AG04449 (cell line): ENCODE measurements around the gene CDC42SE2.

ENCODE experiments used
- CTCF ChIA-PET: fragments of 350-600 bp; formaldehyde crosslinking; extraction: SDS; loops from one replicate; lab custom pipeline; 2021; ENCODE audit warnings: antibody characterized with exemption; lab: Yijun Ruan, JAX
- POLR2A ChIA-PET: fragments of 400-600, 350-600 bp; formaldehyde crosslinking; extraction: SDS; loops from one replicate; lab custom pipeline; 2020; ENCODE audit warnings: antibody characterized with exemption, inconsistent platforms; lab: Yijun Ruan, JAX
- DNase-seq: peaks from one replicate; pipeline ENCODE4 v3.0.0-alpha.2; 2010; ENCODE audit warnings: low read depth, low spot score
- H3K4me3 ChIP-seq: 2 replicates; pipeline ENCODE4 v1.5.1; 2011; ENCODE audit warnings: low read depth, mild to moderate bottlenecking, control low read depth, low read length
- TF ChIP-seq, protein P1 (sequence below): IDR thresholded peaks from one replicate; pipeline ENCODE4 v1.5.1; 2011; ENCODE audit warnings: mild to moderate bottlenecking, moderate library complexity, low read length, control low read depth, inconsistent platforms; ENCODE audit not compliant: insufficient read depth; ENCODE audit errors: missing control alignments

The CDC42SE2 gene

DNA sequence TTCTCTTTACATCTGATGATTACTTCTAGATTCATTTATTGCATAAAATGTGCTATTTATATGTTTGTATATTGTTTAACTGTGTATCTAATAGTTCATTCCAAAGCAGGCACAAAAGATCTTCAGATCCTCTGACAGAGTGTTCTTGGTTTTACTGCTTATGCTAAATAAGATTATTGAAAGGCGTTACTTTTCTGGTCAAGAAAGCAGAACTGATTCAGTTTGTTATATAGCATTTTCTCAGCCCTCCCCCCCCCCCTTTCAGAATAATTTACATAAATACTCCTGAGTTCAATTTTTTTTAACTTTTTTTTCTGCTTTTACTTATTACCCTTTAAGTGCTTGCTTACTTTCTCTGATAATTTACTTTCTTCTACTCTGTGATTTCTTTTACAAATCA is 15.4 kb downstream of the CDC42SE2 start:
- POLR2A ChIA-PET, result no interaction called here
- H3K4me3 ChIP-seq, result no peak overlapping the region
- no peak for DNase-seq
- CTCF ChIA-PET, result no interaction called here
- TF ChIP-seq, protein P1, sequence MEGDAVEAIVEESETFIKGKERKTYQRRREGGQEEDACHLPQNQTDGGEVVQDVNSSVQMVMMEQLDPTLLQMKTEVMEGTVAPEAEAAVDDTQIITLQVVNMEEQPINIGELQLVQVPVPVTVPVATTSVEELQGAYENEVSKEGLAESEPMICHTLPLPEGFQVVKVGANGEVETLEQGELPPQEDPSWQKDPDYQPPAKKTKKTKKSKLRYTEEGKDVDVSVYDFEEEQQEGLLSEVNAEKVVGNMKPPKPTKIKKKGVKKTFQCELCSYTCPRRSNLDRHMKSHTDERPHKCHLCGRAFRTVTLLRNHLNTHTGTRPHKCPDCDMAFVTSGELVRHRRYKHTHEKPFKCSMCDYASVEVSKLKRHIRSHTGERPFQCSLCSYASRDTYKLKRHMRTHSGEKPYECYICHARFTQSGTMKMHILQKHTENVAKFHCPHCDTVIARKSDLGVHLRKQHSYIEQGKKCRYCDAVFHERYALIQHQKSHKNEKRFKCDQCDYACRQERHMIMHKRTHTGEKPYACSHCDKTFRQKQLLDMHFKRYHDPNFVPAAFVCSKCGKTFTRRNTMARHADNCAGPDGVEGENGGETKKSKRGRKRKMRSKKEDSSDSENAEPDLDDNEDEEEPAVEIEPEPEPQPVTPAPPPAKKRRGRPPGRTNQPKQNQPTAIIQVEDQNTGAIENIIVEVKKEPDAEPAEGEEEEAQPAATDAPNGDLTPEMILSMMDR, result no peak

DNA sequence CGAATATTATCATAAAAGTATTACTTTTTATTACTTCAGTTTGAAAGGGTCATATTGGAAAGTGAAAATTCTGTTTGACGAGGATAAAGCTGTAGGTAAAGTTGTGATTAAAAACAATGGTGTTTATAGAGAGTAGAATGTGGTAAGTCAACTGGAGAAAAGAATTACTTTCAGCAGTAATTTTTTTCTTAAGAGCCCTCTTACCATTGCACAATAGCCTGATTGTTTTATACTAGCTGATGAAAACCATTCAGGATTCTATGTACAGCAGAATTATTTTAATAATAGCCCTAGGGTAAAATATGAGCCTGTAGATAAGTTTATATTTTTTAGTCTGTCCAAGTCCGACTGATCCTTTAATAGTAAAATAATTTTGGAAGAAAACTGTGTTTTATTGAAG is 16.6 kb downstream of the CDC42SE2 start:
- CTCF ChIA-PET, result interaction anchor here (1.0 kb wide), 1 partner anchor 12 kb away, joined by 3 read pairs; no protein-coding TSS in a partner anchor
- DNase-seq, result no peak
- POLR2A ChIA-PET, result no interaction called here
- TF ChIP-seq, protein P1, result no peak
- no peak overlapping the region for H3K4me3 ChIP-seq

DNA sequence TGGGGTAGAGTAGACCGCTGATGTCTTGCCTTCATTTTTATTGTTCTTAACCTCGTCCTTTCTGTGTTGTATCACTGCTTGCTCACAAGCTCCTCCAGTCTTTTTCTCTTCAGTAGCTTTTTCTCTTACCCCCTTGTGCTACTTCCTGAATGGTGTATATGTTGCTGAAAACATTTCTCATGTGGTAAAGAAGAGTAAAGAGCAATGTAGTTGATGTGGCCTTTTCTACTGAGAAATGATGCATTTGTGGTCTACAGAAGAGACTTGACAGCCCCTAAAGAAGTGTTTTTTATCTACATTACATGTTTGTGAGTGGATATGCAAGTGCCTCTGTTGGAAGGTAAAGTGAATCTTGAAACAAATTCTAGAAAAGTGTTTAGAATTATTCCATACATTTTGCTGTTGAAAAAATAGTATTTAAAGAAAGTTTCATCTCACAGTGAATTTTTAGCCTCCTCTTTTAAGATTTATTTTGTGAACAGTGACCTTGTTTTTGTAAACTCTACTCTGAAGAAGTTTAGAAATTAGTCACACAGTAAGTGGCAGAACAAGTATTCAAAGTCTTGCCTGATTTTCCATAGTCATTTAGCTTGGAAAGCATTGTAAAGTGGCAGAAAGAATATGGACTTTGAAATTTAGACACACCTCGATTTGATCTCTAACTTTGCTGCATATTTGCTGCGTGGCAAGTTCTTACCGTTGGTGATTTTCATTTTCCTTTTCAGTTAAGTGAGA is 17.4 kb downstream of the CDC42SE2 start:
- POLR2A ChIA-PET, result no interaction called here
- no peak for DNase-seq
- TF ChIP-seq, protein P1, result no peak
- no peak overlapping the region for H3K4me3 ChIP-seq
- CTCF ChIA-PET, result interaction anchor here (1.0 kb wide), 1 partner anchor 13 kb away, joined by 3 read pairs; no protein-coding TSS in a partner anchor

DNA sequence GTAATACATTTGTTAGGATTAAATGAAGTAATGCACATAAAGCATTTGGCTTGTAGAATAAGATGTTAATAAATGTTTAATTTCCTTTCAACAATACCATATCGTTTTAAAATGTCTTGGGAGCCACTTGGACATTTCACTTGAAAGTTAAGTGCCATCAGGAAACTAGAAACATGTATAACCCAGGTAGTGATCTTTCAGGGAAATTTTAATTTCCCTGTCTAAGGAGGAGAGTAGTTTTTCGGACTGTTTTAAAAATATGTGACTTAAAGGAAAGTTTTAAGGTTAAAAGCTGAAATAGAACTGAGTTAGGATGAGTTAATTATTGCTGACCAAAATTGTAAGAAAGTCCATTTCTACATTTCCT is 18.0 kb downstream of the CDC42SE2 start:
- H3K4me3 ChIP-seq, result no peak overlapping the region
- no peak for DNase-seq
- TF ChIP-seq, protein P1, result no peak
- ChIA-PET CTCF (no interaction called here), POLR2A (no interaction called here)

DNA sequence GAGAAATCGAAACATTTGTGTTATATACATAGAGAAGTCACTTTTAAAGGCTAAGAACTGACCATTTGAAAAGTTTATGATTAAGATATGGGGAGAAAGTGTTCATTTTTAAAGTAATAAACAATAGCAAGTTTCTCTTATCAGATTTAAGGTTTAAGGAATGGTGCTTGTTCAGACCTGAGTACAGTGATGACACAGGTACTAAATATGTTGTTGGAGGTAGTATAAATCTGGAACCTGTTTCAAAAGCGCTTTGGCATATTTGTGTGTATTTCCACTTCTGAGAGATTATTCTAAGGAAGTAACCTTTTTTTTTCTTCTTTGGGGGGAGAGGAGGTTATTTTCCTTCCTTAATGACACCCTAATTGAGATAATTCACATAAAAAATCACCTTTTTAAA is 18.4 kb downstream of the CDC42SE2 start:
- no peak overlapping the region for H3K4me3 ChIP-seq
- DNase-seq, result no peak
- ChIA-PET CTCF (no interaction called here), POLR2A (no interaction called here)
- TF ChIP-seq, protein P1, result no peak

DNA sequence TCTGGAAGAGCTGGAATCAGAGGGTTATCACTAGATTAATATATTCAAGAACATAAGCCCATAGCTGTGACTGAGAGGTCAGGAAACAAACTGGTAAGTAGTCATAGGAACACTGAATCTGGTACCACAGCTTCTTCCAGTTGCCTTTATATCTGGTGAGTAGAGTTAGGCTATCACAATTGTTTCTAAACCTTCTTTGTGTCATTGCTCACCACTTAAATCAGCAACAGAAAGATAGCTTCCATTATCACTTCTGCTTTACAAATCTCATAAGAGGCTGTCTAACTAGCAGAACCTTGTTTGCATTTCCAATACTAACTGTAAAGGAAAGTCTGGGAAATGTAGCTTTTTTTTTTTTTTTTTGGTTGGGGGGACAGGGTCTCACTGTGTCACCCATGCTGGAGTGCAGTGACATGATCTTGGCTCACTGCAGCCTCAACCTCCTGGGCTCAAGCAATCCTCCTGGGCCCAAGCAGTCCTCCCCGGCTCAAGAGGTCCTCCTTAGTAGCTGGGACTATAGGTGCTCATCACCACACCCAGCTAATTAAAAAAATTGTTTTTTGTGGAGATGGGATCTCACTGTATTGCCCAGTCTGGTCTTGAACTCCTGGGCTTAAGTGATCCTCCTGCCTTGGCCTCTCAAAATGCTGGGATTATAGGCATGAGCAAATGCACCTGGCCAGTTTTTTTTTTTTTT is 22.0 kb downstream of the CDC42SE2 start:
- TF ChIP-seq, protein P1, result no peak
- POLR2A ChIA-PET, result no interaction called here
- no peak overlapping the region for H3K4me3 ChIP-seq
- no peak for DNase-seq
- CTCF ChIA-PET, result interaction anchor here (1.2 kb wide), 1 partner anchor 9 kb away, joined by 3 read pairs; no protein-coding TSS in a partner anchor
